ENCODE measurements around the gene LRRK1.
"Not testable (repeated sequence)": the region's sequence is repeated elsewhere in the genome, so short reads cannot be mapped to it uniquely, and the experiment has no call there.

The LRRK1 gene

DNA sequence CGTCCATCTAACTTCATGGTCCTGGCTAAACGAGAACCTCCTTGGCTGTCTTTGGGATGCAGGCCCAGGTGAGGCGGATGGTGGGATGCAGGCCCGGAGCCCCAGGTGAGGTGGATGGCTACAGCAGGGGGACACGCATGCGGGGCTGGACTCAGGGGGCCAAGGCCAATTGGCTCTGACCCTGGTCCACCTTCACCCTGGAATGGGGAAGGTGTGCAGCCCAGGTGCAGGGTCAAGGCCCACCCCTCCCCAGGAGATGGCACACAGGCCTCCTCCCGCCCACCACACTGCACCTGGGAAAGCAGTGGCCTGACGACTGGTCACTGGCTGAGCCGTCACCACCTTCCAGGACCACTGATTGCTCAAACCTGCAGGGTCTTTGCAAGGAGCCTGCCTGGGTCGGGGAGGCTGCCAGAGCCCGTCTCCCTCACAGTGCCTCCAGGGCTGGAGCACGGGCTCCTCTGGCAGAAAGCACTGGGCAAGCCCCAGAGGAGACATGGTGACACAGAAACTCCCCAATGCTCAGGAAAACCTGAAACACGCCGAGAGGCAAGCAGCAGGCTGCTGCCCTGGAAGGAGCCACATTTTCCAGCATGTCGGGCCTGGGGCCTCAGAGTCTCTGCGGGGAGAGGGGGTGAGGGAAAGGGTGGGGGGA is 159.6 kb downstream of the LRRK1 start:
- DNase-seq = no peak

DNA sequence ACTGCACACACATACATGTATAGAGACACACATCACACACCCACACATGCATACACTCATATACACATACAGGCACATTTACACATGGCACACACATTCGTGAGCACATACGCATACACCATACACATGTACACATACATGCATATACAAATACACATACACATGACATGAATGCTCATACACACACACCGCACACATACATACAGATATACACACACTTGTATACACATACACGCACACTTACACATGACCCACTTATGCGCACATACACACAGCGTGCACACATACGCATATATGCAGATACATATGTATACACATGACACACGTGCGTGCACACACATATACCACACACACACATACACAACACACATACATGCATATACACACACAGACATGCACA is 162.7 kb downstream of the LRRK1 start:
- no peak for DNase-seq

DNA sequence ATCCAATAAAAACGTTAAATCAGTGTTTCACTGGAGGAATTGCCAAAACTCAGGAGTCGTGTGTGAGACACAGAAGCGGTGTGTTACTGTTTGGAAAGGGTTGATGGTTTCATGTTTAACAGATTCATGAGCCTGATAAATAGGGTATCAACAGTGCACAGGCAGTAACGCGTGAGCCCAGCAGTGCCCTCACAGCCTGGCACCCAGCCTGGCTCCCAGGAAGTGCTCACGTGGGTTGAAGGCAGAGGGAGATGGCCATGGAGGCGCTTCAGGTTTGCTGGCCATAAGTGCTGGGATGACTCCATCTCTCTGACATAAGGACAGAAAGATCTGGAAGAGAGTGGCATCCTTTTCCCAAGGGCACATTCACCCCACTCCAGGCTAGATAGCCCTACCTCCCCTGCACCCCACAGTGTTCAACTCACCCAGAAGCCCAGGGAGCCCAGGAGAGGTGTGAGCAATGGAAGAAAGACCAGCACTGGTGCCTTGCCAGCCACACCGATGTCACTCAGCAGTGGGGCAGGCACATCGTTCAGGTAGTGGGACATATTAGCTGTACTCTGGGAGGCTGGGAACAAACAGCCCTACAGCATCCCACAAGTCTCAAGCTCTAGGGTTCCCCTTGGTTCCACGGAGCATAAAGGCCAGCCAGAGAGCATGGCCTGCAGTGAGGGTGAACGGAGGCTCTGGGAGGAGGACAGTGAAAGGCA is 164.3 kb downstream of the LRRK1 start:
- DNase-seq = no peak

DNA sequence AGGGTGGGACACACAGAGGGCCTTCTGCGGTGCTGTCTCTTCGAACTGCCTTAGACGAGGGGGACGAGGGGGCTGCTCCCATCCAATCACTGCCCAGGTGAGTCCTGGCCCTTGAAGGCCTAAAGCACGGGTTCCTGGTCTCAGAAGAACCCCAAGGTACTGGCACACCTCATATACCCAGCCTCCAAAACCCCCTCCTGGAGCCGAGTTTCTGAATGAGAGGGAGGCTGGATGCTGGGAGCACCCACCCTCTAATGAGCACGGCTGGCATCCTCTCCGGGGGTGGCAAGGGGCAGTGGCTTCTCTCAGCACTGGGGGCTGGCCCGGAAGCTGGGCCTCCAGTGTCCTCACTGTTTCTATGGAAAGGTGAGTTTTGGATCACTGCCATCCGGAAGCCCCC is 165.6 kb downstream of the LRRK1 start:
- DNase-seq = no peak

DNA sequence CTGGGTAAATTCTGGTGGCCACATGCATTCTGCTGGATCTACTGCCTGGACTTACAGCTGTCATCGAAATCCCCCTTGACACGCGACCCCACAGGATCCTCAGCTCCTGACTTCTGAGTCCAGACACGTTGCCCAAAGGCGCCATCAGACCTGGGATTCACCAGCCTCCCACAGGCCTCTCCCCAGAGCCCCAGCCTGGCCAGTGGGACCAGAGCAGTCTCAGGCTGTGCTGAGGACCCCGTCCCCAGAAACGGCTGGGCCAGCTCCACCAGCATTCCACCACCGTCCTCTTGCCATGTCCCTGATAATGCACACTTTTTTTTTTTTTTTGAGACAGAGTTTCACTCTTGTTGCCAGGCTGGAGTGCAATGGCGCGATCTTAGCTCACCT is 166.1 kb downstream of the LRRK1 start:
- no peak for DNase-seq

DNA sequence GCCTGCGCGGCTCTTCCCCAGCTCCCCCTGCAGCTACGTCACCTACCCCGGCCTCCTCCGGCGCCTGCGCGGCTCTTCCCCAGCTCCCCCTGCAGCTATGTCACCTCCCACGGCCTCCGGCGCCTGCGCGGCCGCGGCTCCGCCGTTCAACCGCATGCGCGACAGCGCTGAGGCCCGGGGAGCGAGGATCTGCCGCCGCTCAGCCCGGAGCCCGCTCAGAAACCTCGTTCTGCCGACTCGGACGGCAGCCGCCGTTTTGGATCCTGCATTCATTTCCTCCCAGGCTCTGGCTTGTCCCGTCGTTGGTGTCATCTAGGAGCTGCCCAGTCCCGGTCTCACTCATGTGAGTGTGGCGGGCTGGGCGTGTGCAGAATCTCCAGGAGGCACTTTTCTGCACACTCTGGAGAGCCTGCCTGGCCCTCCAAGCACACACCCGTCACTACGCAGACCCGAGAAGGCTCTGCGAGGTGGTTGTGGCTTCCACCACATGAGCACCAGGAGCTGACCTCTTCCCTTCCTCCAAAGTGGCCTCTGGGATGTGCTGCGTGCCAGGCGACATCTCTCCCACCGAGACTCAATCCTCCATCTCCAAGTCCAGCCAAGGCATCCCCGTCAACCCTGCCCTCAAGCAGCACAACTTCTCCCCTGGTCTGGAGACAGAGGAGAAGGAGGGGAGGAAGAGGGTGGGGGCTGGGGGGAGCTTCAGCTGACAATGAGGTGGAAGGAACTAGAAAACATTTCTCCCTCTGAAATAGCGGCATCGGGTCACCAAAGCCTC is 167.4 kb downstream of the LRRK1 start:
- no peak for DNase-seq

DNA sequence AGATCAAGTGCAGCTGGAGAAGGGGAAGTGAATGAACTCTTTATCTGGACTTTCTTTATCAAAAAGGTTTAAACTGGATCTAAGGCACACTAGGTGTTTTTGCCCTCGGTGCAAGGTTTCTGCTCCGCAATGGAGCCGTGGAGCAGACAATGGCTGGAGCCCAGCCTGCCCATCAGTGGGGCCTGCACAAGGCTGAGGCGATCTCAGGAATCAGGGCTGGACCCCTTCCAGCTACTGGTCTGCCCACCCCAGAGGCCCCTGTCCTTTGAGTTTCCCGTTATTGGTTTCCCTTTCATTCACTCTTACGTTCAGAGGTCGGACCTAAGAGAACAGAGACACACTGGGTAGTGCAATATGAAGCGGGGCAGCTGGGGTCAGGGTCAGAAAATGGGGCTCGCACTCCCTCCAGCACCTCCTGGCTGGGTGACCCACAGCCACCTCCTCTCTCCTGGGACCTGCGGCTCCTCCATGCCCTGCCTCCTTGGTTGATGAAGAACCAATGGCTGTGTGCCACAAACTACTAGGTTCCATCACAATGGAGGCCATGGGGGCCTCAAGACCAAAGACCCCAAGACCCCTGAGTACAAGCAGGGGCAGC is 168.1 kb downstream of the LRRK1 start:
- no peak for DNase-seq

DNA sequence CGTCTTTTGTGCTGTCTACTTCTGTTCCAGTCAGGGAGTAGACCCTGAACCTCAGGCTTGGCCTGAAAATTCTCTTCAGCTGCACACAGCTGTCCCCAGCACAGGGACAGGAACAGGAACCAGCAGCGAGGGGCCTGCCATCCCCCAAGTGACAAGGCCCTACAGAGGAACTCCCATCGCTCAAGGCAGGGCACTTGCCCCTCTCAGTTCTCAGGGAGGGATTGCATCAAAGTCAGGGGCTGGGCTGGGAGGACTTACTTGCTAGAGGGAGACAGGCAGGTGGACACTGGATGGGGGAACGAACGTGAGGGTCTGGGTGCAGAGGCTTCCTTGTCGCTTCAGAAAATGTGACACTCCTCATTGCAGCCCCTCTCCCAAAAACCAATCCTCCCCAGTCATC is 169.1 kb downstream of the LRRK1 start:
- DNase-seq = no peak

DNA sequence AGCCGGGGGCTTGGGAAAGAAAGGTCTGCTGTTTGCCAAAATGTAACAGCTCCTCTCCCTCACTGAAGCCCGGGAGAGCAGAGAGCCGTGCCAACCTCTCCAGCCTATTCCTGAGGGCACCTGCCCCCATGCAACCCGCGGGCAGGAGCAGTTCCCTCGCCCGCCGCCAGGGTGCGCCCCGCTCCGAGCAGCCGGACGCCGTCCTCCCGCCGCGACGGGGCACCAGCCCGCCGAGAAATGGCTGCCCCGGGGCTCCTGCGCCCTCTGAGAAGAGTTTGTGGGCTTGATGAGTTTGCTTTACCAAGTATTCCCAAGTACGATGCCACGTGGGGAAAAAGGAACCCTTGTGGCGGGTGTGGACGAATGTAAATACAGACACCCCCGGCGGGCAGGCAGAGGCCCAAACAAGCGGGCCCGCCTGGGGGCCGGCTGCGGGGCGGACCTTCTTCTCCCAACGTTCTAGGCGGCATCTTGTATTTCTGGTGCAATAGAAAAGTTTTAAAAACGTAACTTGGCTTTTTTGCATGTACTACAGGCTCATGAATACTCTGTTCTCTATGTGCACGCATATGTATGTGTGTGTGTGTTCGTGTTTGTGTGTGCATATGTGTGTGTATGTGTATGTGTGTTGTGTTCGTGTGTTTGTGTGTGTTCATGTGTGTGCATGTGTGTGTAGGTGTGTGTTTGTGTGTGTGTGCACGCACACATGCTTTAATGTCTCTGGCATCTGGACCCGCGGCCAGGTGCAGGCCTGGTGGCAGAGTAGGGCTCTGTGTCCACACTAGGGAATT is 169.8 kb downstream of the LRRK1 start:
- DNase-seq = peak; percentile 34

DNA sequence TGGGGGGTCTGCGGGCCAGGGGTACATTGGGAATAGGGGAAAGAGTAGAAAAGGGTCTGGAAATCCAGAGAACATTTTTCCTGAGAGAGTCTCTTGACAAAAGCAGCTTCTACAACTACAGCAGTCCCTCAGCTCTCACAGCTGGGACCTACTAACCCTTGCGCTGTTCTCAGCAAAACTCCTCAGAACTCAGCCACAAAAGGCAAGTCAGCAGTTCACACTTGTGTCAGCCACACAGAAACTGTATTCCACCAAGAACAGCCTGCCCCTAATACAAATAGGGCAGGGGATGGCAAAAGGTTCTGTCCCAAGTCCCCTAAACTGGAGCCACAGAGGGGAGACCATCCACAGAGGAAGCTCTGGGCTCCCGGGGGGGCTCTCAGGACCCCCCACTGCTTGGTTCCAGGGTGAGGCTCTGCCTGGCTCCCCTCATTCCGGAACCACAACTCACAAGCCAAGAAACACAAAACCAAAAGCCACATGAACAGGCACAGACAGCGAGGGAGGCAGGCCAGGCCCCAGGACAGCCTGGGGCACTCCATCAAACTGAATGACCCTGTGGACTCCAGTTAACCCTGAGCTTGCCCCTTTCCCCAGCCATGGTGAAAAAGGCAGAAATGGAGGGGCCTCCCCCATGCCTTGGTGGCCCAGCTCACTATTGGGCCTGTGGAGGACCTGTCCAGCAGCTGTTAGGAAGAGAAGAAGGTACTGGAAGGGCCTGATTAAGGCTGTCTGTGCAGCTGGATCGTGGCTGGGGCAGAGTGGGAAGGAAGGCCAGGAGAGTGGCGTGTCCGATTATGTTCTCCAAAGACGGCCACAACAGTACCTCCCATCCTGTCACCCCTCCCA is 170.6 kb downstream of the LRRK1 start:
- DNase-seq = no peak

DNA sequence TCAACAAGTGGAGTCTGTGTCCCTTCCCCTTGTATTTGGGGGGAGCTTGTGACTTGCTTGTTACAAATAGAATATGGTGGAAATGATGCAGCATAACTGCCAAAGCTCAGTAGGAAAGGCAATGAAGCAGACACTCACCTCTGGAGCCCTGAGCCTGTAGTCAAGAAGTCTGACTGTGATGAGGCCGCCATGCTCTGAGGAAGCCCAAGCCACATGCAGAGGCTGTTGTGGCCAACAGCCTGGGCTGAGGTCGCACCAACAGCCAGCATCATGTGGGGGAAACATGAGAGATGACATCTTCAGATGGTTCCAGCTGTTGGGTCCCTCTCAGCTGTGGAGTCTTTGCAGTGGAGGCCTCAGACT is 171.3 kb downstream of the LRRK1 start:
- DNase-seq = no peak

DNA sequence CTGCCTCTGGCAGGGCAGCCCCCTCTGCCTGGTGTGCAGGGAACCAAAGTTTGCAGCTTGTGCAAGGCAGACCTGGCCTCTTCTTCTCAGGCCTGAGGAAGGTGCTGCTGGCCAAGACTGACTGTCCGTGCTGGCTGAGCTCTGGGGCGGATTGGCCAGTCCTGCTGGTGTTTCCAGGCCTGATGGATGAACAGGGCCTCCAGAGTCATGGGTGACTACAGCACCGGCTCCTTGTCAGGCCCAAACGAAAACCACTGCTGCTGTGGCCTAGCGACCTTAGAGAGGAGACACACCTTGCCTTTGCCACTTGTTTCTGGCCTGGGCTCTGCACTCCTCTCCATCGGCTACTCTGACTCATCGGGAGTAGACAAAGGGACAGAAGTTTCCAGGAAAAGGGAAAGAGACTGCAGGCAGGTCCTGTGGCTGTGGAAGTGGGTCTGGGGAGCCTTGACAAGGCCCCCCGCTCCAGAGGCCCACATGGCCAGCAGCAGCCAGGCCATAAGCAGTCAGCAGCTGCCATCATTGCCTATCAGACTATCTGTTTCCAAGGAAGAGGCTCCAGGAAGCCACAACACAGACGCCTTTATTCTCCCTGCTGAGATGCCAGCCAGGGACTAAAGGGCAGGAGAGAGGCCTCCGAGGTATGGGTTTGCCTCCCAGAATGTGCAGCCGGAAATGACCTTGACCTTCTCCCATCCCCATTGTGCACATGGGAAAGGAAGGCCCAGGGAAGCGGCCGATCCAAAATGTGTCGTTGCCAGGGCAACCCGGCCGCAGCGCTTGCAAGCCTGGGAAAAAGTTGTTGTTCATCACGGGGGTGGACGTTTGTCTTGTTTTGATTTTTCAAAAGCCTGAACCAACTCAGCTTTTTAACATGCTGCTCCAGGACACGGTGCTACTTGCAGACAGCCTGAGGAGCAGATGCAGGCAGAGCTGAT is 172.2 kb downstream of the LRRK1 start:
- DNase-seq = no peak

DNA sequence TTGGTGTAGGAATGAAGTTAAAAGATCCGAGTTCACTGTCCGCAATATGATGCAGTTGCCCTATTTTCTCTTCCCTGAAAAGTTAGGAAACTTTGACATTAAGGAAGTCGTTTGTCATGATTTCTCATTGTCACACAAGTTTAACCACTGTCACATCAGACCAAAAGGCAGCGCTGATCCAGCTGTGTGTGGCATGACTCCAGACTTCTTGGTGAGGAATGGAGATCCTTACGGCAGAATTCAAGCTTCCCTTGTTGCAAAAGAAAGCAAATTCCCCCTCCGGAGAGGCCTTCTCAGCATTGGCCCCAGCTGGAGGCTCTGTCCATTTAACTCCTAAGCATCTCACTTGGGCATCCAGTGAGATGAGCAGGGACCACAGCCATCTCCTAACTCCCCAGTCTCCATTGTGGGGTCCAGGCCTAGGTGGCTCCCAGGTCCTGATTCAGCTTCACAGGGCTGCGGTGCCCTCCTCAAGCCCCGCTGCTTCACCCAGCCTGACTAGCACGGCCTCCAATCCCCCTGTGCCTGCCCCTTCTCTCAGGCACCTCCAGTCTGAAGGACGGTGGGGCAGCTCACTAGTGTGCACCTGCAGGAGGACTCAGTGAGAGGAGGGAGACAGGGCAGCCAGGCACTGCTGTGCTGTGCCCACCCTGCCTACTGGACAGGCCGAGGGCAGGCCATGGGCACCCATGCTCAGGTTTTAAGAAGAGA is 173.2 kb downstream of the LRRK1 start:
- DNase-seq = no peak

DNA sequence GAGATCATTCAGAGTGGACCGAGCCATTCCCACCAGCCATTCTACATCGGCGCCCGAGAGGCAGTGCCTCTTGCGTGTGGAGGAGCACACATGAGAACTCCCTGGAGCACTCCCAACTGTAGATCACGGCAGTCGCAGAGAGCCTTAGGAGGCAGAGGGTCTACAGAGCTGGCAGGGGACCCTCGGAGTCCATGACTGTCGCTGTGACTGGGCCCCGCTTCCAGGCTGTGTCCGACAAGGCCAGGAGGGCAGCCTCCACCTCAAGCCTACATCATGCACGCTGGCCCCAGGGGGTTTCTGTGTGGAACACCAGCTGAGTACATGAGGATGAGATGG is 173.7 kb downstream of the LRRK1 start:
- DNase-seq = no peak

DNA sequence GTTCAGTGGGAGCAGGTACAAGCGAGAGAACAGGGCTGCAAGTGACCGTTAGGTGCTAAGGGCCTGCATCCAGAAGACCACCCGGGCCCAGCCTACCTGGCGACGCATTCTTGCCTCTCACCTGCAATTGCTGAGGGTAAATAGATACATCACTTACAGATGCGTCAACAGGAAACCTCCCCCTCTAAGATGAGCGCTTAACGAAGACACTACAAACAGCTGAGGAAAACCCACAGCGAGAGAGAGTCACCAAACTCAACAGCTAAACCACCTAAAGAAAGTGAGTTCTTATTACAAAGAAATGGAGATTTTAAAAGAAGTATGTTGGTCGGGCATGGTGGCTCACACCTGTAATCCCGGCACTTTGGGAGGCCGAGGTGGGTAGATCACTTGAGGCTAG is 174.8 kb downstream of the LRRK1 start:
- DNase-seq = no peak

DNA sequence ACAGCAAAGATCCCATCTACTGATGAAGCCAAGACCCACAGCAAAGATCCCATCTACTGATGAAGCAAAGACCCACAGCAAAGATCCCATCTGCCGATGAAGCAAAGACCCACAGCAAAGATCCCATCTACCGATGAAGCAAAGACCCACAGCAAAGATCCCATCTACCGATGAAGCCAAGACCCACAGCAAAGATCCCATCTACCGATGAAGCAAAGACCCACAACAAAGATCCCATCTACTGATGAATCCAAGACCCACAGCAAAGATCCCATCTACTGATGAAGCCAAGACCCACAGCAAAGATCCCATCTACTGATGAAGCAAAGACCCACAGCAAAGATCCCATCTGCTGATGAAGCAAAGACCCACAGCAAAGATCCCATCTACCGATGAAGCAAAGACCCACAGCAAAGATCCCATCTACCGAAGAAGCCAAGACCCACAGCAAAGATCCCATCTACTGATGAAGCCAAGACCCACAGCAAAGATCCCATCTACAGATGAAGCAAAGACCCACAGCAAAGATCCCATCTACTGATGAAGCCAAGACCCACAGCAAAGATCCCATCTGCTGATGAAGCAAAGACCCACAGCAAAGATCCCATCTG is 176.7 kb downstream of the LRRK1 start:
- DNase-seq = not testable (repeated sequence)

DNA sequence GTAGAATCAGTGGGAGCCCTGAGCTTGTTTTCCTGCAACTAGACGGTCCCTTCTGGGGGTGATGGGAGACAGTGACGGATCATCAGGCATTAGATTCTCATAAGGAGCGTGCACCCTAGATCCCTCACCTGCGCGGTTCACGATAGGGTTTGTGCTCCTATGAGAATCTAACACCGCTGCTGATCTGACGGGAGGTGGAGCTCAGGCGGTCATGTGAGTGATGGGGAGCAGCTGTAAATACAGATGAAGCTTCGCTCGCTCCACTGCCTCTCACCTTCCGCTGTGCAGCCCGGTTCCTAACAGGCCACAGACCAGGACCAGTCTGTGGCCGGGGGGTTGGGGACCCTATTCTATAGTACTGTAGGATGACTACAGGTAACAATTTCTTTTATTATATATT is 178.0 kb downstream of the LRRK1 start:
- no peak for DNase-seq

DNA sequence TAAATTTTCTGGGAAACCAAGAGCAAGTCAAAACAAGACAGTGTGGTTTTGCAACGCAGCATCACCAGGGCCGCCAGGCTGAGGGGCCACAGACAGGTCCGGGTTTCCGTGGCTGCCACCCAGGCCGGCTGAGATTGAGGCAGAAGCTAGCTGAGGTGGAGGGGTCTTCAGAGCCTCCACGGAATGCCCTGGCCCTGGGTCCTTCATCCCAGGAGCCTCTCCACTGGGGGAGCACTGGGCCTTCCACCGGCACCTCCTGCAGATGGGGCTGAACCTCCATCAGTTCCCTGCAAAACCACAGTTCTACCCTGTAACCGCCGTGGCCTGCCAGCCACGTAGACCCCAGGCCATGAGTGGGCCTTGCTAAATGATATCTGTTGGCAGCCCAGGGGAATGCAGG is 180.0 kb downstream of the LRRK1 start:
- DNase-seq = no peak

DNA sequence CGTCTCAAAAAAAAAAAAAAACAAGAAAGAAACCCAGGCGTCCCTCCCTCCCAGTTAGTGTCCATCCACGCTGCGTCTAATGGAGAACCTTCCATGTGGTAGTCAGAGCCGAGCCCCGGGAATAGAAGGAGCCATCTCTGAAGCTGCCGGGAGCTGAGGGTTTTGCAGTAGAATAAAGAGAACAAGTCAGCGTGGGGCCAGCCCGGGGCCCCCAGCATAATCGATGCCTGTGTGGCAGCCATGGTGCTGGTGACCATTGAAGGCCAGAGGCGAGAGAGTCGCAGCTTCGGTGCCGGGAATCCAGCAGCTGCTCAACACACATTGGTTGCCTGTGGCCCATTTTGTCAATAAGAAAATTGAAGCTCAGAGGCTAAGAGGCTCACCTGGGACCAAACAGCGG is 181.0 kb downstream of the LRRK1 start:
- no peak for DNase-seq
